ENCODE measurements around the gene CCDC89. TPM values are rescaled to one million over a fixed set of nuclear protein-coding genes. Genes with fewer than 3 reads are reported as not detected.

Gene CCDC89
- total and polyA plus RNA-seq, 2 of the 4 experiments (the other 2 are of a cell fraction) = 4.0 to 7.9 TPM

DNA sequence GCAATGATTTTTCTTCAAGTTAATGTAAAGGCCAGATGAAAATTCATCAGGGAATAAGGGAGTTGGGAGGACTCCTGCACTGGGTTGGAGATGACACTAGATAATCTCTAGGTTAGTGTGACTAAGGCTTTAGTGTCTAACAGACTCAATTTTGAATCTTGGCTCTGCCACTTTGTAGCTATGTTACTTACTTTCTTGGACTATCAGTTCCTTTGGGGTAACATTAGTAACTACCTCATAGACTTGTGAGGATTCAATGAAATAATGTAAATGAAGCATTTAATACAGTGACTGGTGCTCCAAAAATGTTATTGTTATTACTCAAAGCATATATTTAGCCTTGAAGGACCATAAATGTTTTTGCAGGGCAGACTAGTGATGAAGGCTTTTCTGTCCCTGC lies 9.6 kb upstream of the CCDC89 start:
- Histone ChIP-seq H4K8ac (ENCODE audit: low read depth in 2 of 2, low read length in 2 of 2) (no peak overlapping the region), H2BK15ac (ENCODE audit: low read depth, low read length) (no peak overlapping the region), H3K23ac (ENCODE audit: low read depth, low read length) (no peak overlapping the region), H2AFZ (replicated peaks; ENCODE audit: low read length, poor library complexity) (no peak overlapping the region), H3K27ac (ENCODE audit: insufficient read depth, low read length) (no peak overlapping the region), H3K4me3 (ENCODE audit: insufficient read depth, low read depth, low read length) (no peak overlapping the region), H3K14ac (replicated peaks; ENCODE audit: low read depth, low read length) (no peak overlapping the region), H3K9me1 (ENCODE audit: insufficient read depth, low read length) (no peaks in the 10 kb centered on the region), H3K56ac (ENCODE audit: extremely low read depth, insufficient read depth, low read length) (no peak overlapping the region), H2AK5ac (ENCODE audit: low read depth, low read length) (no peak overlapping the region), H2BK5ac (ENCODE audit: low read depth, low read length, poor library complexity, severe bottlenecking) (peak overlapping the region; percentile 36), H3K18ac (ENCODE audit: low read depth, low read length) (no peak overlapping the region), H2AK9ac (replicated peaks; ENCODE audit: low read depth, low read length, poor library complexity) (no peak overlapping the region), H4K20me1 (ENCODE audit: insufficient read depth, low read length) (no peaks in the 10 kb centered on the region), H2BK120ac (ENCODE audit: low read depth, low read length) (no peak overlapping the region), H3K4me1 (ENCODE audit: control insufficient read depth, insufficient read depth, low read length) (peaks cover 6% of the 10 kb centered on the region), H3K4ac (ENCODE audit: low read depth, low read length) (no peak overlapping the region), H3K4me2 (ENCODE audit: low read depth, low read length) (no peak overlapping the region), H4K5ac (ENCODE audit: low read depth, low read length) (peak overlapping the region; percentile 4; the same call in 1 of the 2 replicates), H3K9me3 (ENCODE audit: control insufficient read depth, insufficient read depth, low read length) (no peaks in the 10 kb centered on the region), H3K27me3 (ENCODE audit: control insufficient read depth, insufficient read depth, low read length) (no peaks in the 10 kb centered on the region), H3K36me3 (ENCODE audit: control insufficient read depth, insufficient read depth, low read length) (peaks cover 22% of the 10 kb centered on the region), H2BK20ac (ENCODE audit: low read depth, low read length) (no peak overlapping the region), H3K79me1 (ENCODE audit: low read depth in 1 of 2, low read length in 2 of 2) (0 out of 4 replicates have a peak, but pooled peaks cover 0 to 2% of the 10 kb centered on the region in 2 experiments), H4K91ac (ENCODE audit: insufficient read depth, low read depth, low read length) (no peak overlapping the region), H3K9ac (ENCODE audit: low read depth, low read length) (no peak overlapping the region)
- ChIA-PET POLR2A (ENCODE audit: unreplicated experiment) (no interaction called here), CTCF (interaction anchor here (1.3 to 1.8 kb wide), 4 partner anchors 10 to 159 kb away, joined by 3 to 7 read pairs (median 6); partner anchors contain the start of genes CCDC83 and CCDC89)
- in situ Hi-C loops (cut with MboI; ENCODE audit: low sequenced_read_pairs) (loop anchor here (25.0 kb wide), 1 partner anchor 592 kb away; no protein-coding TSS in a partner anchor), dilution Hi-C loops (cut with HindIII; ENCODE audit: low sequenced_read_pairs, unreplicated experiment) (no loop called here), intact Hi-C loops (cut with micrococcal nuclease) (loop anchor here (2.0 kb wide), 2 partner anchors 133 to 159 kb away; partner anchors contain the start of gene CCDC83)
- no peak for DNase-seq
- no peak for ATAC-seq (ENCODE audit: low read depth)
- no TSS peak for BruUV-seq (replicated peaks)
- TF ChIP-seq NFE2L2 (IDR thresholded peaks at IDR 0.05; ENCODE audit: low read depth, low read length) = no peak
- no peak for TF ChIP-seq POLR2A (IDR thresholded peaks at IDR 0.05; ENCODE audit: low read depth, low read length)
- no peak for TF ChIP-seq RCOR1 (IDR thresholded peaks at IDR 0.05; ENCODE audit: insufficient replicate concordance, low read length)
- no peak for TF ChIP-seq USF2 (IDR thresholded peaks at IDR 0.05; ENCODE audit: low read depth, low read length)
- TF ChIP-seq MXI1 (IDR thresholded peaks at IDR 0.05; ENCODE audit: borderline replicate concordance, low read depth, low read length) = no peak
- TF ChIP-seq CEBPB (IDR thresholded peaks at IDR 0.05; ENCODE audit: low read depth, low read length) = no peak
- no peak for TF ChIP-seq ELK1 (IDR thresholded peaks at IDR 0.05; ENCODE audit: borderline replicate concordance, low read depth, low read length)
- no peak for TF ChIP-seq MAFK (IDR thresholded peaks at IDR 0.05; ENCODE audit: low read depth, low read length)
- TF ChIP-seq RFX5 (IDR thresholded peaks at IDR 0.05; ENCODE audit: low read depth, low read length) = no peak
- no peak for TF ChIP-seq BHLHE40 (IDR thresholded peaks at IDR 0.05; ENCODE audit: low read depth, low read length)
- TF ChIP-seq, protein P1, sequence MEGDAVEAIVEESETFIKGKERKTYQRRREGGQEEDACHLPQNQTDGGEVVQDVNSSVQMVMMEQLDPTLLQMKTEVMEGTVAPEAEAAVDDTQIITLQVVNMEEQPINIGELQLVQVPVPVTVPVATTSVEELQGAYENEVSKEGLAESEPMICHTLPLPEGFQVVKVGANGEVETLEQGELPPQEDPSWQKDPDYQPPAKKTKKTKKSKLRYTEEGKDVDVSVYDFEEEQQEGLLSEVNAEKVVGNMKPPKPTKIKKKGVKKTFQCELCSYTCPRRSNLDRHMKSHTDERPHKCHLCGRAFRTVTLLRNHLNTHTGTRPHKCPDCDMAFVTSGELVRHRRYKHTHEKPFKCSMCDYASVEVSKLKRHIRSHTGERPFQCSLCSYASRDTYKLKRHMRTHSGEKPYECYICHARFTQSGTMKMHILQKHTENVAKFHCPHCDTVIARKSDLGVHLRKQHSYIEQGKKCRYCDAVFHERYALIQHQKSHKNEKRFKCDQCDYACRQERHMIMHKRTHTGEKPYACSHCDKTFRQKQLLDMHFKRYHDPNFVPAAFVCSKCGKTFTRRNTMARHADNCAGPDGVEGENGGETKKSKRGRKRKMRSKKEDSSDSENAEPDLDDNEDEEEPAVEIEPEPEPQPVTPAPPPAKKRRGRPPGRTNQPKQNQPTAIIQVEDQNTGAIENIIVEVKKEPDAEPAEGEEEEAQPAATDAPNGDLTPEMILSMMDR (conservative IDR thresholded peaks at IDR 0.05; ENCODE audit: low read depth, low read length) = no peak
- no peak for TF ChIP-seq FOS (IDR thresholded peaks at IDR 0.05; ENCODE audit: low read depth, low read length)
- no peak for TF ChIP-seq CHD1 (IDR thresholded peaks at IDR 0.05; ENCODE audit: low read depth, low read length)
- no peak for TF ChIP-seq SMC3 (IDR thresholded peaks at IDR 0.05; ENCODE audit: low read depth, low read length)
- no peak for TF ChIP-seq RAD21 (IDR thresholded peaks at IDR 0.05; ENCODE audit: low read length)
- no peak for TF ChIP-seq MAZ (IDR thresholded peaks at IDR 0.05; ENCODE audit: borderline replicate concordance, low read depth, low read length)

All from IMR-90 (cell line).